SK-N-MC (cell line): ENCODE measurements around the gene SMAD7.

Experiments
- DNase-seq: peaks from one replicate; pipeline ENCODE4 v3.0.0-alpha.2; 2011; ENCODE audit warnings: low read depth, low spot score
- H3K27ac ChIP-seq: fragments of 200-600 bp; sonication (generic); 2 replicates; pipeline ENCODE4 v1.5.1; 2016; ENCODE audit warnings: mixed run types
- H3K36me3 ChIP-seq: fragments of 200-600 bp; sonication (generic); 2 replicates; pipeline ENCODE4 v1.6.1; 2017; ENCODE audit warnings: antibody characterized with exemption, low read length, mixed read lengths; ENCODE audit not compliant: insufficient read depth
- H3K4me3 ChIP-seq: fragments of 200-600 bp; sonication (generic); 2 replicates; pipeline ENCODE4 v1.5.1; 2016
- H3K9ac ChIP-seq: fragments of 200-600 bp; sonication (generic); 2 replicates; pipeline ENCODE4 v1.8.0; 2017; ENCODE audit warnings: mixed run types, mixed read lengths; ENCODE audit not compliant: insufficient read length
- H3K9me3 ChIP-seq: fragments of 200-600 bp; sonication (generic); 2 replicates; pipeline ENCODE4 v1.6.1; 2017; ENCODE audit warnings: low read depth, mild to moderate bottlenecking, antibody characterized with exemption, low read length, moderate library complexity, mixed read lengths
- EZH2 ChIP-seq: fragments of 200-600 bp; sonication (generic); IDR thresholded peaks from one replicate; pipeline ENCODE4 v1.6.1; 2017; ENCODE audit warnings: antibody characterized with exemption
- FOXP2 ChIP-seq: optimal IDR thresholded peaks from 2 replicates; pipeline ENCODE3; 2011; ENCODE audit warnings: mild to moderate bottlenecking, moderate library complexity; ENCODE audit not compliant: insufficient read depth; ENCODE audit errors: extremely low read length, control extremely low read depth
- POLR2AphosphoS5 ChIP-seq: IDR thresholded peaks from 2 replicates; pipeline ENCODE4 v1.6.1; 2012; ENCODE audit warnings: mild to moderate bottlenecking, low read depth, low read length, borderline replicate concordance

Gene SMAD7

GRCh38 chr18:48898521-48898920 is 52.2 kb downstream of the SMAD7 start:
- no peaks in the 10 kb centered on the region for H3K36me3 ChIP-seq
- DNase-seq: no peak
- TF ChIP-seq EZH2: no peak
- no peak for TF ChIP-seq POLR2AphosphoS5
- no peak for TF ChIP-seq FOXP2
- H3K27ac ChIP-seq: no peak overlapping the region
- H3K9ac ChIP-seq: no peak overlapping the region
- no peak overlapping the region for H3K4me3 ChIP-seq
- H3K9me3 ChIP-seq: no peaks in the 10 kb centered on the region

- H3K27ac ChIP-seq: no peak overlapping the region
- no peaks in the 10 kb centered on the region for H3K9me3 ChIP-seq
- H3K4me3 ChIP-seq: no peak overlapping the region
- H3K9ac ChIP-seq: no peak overlapping the region
- no peaks in the 10 kb centered on the region for H3K36me3 ChIP-seq
- TF ChIP-seq EZH2: no peak
- no peak for TF ChIP-seq FOXP2
- TF ChIP-seq POLR2AphosphoS5: no peak
- no peak for DNase-seq
Observed at GRCh38 chr18:48897531-48897930, 53.2 kb downstream of the SMAD7 start.

- H3K36me3 ChIP-seq: no peaks in the 10 kb centered on the region
- H3K9me3 ChIP-seq: no peaks in the 10 kb centered on the region
- no peak overlapping the region for H3K9ac ChIP-seq
- DNase-seq: no peak
- no peak overlapping the region for H3K4me3 ChIP-seq
- TF ChIP-seq EZH2: no peak
- no peak for TF ChIP-seq POLR2AphosphoS5
- TF ChIP-seq FOXP2: no peak
- no peak overlapping the region for H3K27ac ChIP-seq
Observed at GRCh38 chr18:48896875-48897511, 53.8 kb downstream of the SMAD7 start.

DNA sequence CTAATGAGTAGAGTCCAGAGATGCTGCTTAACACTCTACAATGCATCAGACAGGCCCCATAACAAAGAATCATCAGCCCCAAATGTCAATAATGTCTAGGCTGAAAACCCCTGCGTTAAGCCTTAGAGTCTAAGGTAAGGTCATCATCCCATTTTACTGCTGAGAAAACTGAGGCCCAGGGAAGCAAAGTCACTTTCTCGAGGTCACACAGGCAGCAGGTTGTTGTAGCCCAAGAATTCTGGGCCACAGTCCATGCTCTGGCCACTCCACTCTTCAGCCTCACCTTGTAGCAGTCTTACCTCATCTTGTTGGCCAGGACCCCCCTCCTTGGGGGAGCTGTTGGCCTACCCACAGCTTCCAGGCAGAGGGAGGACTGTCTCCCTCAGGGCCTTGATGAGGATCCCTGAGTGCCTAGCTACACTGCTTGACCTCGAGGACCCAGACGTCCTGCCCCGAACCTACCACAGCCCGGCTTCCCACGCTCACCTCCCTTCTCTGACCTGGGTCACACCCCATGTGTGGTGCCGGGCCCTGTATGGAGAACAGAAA is 54.4 kb downstream of the SMAD7 start:
- H3K9ac ChIP-seq: no peak overlapping the region
- TF ChIP-seq FOXP2 (no peak), POLR2AphosphoS5 (no peak), EZH2 (no peak)
- no peak for DNase-seq
- no peak overlapping the region for H3K27ac ChIP-seq
- H3K4me3 ChIP-seq: no peak overlapping the region
- H3K9me3 ChIP-seq: no peaks in the 10 kb centered on the region
- no peaks in the 10 kb centered on the region for H3K36me3 ChIP-seq

GRCh38 chr18:48894799-48895346 is 55.9 kb downstream of the SMAD7 start:
- Histone ChIP-seq H3K36me3 (no peaks in the 10 kb centered on the region), H3K4me3 (no peak overlapping the region), H3K9me3 (no peaks in the 10 kb centered on the region), H3K27ac (no peak overlapping the region), H3K9ac (no peak overlapping the region)
- TF ChIP-seq FOXP2 (no peak), POLR2AphosphoS5 (no peak), EZH2 (no peak)
- no peak for DNase-seq

DNA sequence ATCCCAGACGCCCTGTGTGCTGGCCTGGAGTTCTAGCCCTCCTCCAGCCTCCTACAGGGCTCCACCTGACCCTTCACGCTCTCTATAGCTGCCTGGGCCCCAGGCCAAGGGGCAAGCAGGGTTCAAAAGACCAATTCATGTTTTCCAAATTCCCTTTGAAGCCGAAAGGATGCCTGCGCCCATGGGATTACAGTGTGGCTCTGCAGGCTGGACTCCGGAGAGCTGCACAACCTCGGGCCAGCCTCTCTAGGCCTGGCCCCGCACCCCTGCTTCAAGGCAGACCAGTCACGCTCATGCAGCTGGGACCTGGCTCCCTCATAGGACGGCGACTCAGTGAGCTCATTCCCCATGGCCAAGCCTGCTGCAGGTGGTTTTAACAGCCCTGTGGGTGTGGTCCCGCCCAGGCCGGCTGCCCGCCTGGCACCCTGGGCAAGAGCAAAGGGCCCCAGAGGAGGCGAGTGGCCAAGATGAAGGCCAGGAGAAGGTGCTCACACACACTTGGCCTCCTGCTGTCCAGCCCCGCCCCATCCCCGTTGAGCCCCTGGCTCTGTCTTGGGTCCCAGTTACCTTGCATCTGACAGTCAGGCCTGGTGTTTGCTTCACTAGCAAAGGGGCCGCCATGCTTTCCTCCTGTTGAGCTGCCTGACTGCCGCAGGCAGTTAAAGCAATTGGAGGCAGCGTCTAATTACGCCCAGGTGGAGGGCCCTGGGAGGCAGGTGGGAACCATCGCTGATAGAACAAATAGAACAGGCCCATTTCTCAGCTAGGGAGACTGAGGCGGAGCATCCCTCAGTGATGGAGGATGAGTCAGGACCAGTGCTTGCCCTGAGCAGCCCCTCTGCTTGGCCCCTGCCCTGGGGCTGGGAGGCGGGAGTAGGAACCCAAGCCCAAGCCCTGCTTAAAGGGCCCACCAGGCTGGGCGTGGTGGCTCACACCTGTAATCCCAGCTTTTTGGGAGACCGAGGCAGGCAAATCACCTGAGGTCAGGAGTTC is 56.9 kb downstream of the SMAD7 start:
- Histone ChIP-seq H3K4me3 (no peak overlapping the region), H3K27ac (no peak overlapping the region), H3K9me3 (no peaks in the 10 kb centered on the region), H3K9ac (no peak overlapping the region), H3K36me3 (no peaks in the 10 kb centered on the region)
- TF ChIP-seq POLR2AphosphoS5 (no peak), FOXP2 (no peak), EZH2 (no peak)
- DNase-seq: no peak

DNA sequence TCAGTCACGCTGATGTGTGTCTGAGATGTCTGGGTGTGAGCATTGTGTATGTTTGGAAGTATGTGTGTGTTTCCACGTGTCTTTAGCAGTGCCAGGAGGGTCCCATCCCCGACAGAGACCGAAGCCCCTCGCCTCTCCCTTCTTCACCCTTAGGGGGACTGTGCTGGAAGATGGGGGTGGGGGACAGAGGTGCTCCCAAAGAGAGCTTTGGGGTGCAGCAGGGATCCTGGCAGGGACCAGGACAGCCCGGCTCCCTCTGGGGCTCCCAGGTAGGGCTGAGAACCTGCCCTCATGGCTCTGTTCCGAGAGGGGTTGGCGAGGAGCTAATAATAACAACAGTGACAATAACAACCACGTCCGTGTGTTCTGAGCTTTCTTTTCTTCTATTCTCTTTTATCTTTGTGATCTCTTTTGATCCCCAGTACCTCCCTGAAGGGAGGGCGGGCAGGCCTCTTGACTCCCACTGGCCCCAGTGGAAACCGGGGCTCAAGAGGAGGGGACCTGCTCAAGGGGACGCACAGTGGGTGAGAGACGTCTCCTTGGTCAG is 57.6 kb downstream of the SMAD7 start:
- Histone ChIP-seq H3K36me3 (no peaks in the 10 kb centered on the region), H3K4me3 (no peak overlapping the region), H3K27ac (no peak overlapping the region), H3K9me3 (no peaks in the 10 kb centered on the region), H3K9ac (no peak overlapping the region)
- no peak for DNase-seq
- TF ChIP-seq FOXP2: no peak
- TF ChIP-seq EZH2: no peak
- TF ChIP-seq POLR2AphosphoS5: no peak
